ENCODE measurements around the gene CMIP.

The CMIP gene

DNA sequence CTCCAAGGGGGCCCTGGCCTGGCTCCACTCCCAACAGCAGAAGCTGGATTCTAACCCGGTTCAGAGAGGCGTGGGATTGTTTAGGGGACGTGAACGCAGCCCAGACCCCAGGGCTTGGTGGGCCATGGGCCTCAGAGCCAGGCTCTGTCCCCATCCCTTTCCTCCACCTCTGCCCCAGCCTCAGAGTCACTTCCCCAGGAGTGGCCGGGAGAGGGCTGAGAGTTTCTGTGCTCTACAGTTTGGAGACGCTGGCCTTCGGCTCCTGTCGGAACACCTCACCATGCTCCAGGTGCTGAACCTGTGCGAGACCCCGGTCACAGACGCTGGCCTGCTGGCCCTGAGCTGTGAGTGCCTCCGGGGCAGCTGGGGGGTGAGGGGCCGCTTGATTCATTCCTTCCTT is 260.7 kb downstream of the CMIP start:
- in situ Hi-C loops (cut with HindIII; ENCODE audit: low sequenced_read_pairs) = no loop called here

DNA sequence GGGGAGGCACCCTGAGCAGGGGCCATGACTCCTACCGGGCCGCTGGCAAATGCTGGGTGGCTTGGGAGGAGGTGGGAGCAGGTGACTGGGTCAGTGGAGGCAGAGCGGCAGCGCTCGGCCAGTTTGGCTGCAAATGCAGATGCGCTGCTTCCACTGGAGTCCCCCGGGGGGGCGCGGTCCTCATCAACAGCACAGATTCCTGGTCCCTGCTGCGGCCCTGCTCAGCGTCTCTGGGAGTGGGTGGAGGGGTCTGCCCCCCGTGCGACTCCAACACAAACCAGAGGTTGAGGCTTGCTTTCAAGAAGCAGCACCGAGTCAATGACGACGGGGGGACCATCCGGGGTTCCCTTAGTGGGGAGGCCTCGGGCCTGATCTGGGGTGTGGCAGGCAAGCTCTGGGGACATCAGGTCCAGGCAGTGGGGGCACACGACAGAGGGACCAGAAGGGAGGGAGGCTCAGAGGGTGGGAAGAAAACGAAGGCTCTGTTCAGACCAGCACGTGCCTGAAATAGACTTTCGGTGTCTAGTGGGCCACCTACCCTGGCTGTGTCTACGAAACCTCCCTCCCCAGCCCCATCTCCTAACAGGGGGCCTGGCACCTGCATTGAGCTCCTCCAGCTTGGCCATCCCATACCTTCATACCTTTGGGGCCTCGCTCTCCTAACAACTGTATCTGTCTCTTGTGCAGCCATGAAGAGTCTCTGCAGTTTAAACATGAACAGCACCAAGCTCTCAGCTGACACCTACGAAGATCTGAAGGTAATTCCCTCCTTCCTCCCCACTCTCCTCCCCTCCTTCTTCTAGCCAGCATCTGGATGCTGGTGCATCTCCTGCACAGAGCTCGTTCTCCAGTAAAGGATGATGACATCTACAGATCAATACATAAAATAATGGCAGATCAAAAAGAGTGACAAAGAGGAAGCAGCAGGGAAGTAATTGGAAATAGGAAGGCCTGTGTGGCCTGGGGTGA is 262.0 kb downstream of the CMIP start:
- in situ Hi-C loops (cut with HindIII; ENCODE audit: low sequenced_read_pairs) = no loop called here

DNA sequence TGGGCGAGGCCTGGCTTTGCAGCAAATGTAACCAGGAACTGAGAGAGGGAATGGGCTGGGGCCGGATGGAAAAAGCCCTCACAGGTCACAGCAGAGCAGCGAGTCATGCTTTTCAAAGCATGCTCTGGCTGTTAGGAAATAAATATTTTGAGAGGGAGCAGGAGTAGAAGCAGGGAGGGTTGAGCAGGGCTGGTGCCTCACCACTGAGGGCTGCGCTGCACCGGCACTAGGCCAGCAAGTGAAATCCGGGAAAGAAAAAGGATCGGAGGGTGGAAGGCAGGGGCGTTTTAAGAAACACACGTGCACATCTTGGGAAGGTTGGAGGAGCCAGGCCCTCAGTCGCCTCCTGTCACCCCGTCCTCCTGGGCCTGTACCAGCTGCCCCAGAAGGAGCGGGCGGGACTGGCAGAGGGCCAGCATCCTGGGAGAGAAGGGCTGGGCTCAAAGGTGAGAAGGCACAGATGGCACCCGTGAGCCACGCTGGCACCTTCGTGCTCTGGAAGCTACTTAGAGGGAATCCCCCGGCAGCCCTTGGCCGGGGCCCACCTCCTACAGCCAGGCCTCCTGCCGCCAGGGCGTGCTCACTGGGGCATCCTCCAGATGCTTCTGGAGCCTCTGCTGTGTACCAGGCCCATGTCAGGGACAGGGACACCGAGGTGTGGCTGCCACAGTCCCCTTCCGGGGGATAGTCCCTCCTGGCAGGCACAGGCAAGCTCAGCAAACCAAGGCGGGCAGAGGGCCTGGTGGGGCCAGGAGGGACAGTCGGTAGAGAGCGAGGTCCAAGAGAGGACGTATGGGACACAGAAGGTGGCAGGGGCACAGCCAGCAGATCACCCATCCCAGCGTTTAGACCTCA is 263.0 kb downstream of the CMIP start:
- in situ Hi-C loops (cut with HindIII; ENCODE audit: low sequenced_read_pairs) = no loop called here

DNA sequence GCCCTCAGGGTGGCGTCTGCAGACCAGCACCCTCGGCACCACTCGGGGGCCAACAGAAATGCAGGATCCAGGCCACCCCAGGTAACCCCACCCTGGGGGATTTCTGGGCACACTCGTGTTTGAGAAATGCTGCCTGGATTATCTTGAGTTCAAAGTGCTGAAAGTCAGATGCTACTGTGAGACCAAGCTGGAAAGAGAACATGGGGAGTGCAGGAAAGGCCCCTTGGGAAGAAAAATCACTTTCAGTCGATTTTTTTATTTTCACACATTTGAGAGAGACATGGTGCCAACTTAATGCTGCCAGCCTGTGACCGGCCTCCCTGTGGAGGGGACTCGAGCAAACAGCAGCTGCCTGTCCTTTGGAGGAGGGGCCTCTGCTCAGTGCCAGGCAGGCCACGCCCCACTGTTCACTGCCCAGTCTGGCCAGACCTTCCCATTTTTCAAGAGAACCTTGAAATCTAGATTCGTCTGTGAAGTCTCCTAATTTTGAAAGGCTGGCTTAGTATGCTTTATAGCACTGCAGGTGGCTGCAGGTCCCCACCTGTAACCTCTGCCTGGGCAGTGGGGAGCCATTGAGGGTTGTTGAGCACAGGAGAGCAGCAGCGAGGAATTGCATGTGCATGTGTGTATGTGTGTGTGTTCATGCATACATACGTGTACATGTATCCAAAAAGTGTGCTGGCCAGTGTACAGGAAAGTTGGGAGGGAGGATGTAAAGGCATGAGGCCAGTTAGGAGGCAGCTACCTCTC is 263.8 kb downstream of the CMIP start:
- in situ Hi-C loops (cut with HindIII; ENCODE audit: low sequenced_read_pairs) = no loop called here

GRCh38 chr16:81709016-81709900 is 264.6 kb downstream of the CMIP start:
- in situ Hi-C loops (cut with HindIII; ENCODE audit: low sequenced_read_pairs) = no loop called here

DNA sequence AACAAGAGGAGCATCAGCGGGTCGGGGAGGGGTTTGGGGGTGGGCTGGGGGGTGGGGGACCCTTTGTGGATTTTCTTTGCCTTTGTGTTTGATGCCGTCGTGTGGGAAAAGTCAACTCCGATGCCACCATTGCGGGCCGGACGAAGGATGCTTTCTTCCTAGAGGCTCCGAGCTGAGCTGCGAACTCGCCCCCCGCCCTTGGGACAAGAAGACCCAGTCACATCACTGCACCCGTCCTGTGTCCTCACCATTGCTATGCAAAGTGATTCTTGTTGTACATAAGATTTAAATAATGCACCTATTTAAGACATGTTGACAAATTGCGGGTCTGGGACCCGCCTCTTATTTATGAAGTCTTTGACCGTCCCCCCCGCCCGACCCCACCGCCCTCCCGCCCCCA is 265.4 kb downstream of the CMIP start:
- in situ Hi-C loops (cut with HindIII; ENCODE audit: low sequenced_read_pairs) = no loop called here

DNA sequence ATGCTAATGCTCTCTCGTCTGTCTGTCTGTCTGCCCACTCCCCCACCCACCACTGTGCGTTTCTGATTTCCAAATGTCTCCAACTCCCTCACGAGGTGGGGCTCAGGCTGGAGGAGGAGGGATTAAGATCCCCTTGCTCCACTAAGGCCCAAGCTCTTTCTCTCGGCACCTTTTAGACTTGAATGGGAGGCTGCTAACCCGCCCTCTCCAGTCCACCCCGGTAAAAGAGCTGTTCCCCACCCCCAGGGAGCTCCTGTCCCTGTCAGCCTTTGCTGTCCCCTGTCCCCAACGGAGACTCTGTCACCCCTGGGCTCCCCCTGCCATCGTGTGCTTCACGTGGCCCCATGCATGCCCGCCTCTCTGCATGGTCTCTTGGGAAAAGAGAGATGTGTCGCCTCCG is 266.0 kb downstream of the CMIP start:
- in situ Hi-C loops (cut with HindIII; ENCODE audit: low sequenced_read_pairs) = no loop called here

DNA sequence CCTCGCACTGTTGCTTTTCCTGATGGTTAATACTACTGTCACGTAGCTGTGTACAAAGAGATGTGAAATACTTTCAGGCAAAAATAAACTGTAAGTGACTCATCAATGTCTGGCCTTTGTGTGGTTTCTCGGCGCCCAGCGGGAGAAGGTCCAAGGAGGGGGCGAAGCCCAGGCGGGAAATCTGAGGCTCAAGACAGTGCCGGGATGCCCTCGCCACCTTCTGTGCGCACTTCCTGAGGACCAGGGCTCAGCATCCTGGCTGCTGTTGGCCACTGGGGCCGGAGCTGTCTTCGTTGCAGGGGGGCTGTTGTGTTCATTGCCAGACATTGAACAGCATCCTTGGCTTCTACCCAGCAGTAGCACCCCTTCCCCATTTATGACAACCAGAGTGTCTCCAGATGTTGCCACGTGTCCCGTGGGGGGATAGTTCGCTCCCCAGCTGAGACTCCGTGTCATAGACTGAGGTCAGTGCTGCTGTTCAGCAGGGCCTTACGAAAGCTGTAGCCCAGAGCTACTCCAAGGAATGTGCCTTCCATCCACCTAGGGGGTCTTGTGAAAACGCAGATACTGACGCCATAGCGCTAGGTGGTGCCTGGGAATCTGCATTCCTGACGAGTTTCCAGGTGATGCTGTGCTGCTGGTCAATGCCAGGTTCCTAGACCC is 267.2 kb downstream of the CMIP start:
- in situ Hi-C loops (cut with HindIII; ENCODE audit: low sequenced_read_pairs) = no loop called here

DNA sequence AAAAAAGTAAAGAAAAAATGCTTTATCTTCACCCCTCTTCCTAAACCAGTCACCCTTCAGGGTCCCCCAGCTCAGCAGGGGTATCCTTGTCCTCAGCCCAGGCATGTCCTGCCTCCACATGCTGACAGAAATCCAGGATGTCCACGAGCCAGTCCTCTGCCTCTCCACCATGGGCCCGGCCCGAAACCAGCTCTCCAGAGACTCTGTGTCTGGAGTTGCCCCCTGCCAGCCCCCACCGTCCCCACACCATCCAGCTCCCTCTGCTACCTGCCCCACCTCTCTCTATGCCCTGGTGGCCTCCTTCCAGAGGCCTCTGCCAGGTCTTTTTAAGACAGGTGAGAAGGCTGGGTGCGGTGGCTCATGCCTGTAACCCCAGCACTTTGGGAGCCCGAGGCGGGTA is 268.1 kb downstream of the CMIP start:
- in situ Hi-C loops (cut with HindIII; ENCODE audit: low sequenced_read_pairs) = no loop called here

DNA sequence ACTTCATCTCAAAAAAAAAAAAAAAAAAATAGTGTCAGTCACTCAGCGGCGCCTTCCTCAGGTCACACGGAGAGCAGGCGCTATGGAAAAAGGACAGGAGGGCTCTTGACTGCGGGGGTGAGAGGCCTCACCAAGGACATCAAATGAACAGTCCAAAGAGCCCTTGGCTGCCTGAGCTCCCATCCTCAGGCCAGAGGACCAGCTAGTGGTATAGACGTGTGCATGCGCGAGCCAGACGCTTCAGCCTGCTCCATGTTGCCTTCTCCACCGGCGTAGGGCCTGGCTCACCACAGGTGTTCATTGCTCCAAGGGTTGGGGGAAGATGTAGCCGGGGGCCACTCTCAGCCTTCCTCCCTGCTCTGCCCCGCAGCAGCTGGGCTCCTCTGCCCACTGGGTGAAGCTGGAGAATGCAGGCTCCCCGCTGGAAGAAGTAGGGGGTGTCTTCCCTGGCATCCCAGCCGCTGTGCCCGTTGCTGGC is 268.7 kb downstream of the CMIP start:
- in situ Hi-C loops (cut with HindIII; ENCODE audit: low sequenced_read_pairs) = no loop called here

DNA sequence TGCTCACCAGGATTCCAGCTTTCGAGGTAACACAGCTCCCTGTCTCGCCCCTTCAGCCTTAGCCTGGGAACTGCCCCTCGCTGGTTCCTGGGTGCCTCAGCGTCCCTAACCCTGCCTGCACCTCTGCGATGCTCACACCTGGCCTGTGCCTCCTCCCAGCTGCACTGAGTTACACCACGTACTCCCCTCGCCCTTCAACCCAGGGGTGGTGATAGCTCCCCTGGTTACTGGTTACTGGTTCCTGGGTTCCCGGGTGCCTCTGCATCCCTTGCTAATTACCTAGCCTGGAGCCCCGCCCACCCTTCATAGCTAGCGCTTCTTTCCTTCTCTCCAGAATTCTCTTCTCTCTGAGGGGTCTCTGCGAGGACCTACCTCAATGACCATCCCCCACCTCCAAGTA is 269.2 kb downstream of the CMIP start:
- in situ Hi-C loops (cut with HindIII; ENCODE audit: low sequenced_read_pairs) = no loop called here

DNA sequence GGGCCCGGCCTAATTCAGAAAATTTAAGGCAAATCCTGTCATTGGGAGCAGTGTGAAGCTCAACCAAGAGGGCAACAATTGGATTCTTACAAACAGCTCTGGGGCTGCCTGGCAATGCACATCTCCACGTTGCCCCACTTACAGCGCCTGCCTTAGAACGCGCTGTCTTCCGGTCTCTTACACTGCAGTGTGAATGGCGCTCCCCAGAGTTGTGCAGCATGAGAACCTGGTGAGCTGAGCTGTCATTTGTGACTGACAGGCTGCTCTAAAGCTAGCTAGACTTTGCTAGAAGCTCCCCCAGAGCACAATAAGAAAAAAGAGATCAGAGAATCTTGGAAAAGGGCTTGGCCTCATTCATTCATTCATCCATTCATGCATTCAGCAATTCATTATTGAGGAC is 270.0 kb downstream of the CMIP start:
- in situ Hi-C loops (cut with HindIII; ENCODE audit: low sequenced_read_pairs) = no loop called here

DNA sequence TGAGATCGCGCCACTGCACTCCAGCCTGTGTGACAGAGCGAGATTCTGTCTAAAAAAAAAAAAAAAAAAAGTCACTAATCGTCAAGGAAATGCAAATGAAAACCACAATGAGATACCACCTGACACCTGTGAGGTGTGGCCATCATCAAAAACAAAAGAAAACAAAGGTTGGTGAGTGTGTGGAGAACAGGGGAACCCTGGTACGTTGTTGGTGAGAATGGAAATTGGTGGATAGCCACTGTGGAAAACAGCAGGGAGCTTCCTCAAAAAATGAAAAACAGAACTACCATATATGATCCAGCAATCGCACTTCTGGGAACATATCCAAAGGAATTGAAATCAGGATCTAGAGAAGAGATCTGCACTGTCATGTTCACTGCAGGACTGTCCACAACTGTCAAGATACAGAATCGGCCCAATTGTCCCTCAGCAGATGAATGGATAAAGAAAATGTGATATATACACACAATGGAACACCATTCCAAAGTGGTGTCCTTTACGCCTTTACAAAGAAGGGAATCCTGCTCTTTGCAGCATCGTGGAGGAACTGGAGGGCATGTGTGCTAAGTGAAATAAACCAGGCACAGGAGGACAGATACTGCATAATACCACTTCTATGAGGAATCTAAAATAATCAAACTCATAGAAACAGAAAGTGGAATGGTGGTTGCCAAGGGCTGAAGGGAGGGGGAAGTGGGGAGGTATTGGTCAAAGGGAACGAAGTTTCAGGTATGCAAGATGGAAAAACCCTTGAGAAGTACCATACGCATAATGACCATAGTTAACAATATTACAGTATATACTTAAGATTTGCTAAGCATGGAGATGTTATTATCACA is 271.0 kb downstream of the CMIP start:
- in situ Hi-C loops (cut with HindIII; ENCODE audit: low sequenced_read_pairs) = no loop called here

DNA sequence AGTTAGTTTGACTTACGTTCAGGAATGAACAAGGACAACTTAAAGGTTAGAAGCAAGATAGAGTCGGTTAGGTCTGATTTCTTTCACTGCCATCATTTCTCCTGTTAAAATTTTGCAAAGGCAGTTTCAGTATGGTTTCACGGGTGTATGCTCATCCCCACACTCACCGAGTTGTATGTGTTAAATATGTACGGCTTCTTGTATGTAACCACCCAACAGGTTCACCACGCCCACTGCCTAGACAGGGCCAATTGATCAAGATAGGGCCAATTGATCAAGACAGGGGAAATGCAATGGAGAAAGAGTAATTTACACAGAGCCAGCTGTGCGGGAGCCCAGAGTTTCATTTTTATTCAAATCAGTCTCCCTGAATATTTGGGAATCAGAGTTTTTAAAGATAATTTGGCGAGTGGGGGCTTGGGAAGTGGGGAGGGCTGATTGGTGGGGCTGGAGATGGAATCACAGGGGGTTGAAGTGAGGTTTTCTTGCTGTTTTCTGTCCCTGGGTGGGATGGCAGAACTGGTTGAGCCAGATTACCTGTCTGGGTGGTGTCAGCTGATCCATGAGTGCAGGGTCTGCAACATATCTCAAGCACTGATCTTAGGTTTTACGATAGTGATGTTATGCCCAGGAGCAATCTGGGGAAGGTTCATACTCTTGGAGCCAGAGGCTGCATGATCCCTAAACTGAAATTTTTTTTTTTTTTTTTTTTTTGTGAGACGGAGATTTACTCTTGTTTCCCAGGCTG is 272.0 kb downstream of the CMIP start:
- in situ Hi-C loops (cut with HindIII; ENCODE audit: low sequenced_read_pairs) = no loop called here

- in situ Hi-C loops (cut with HindIII; ENCODE audit: low sequenced_read_pairs) = no loop called here
Observed at GRCh38 chr16:81717662-81718189, 273.1 kb downstream of the CMIP start.

DNA sequence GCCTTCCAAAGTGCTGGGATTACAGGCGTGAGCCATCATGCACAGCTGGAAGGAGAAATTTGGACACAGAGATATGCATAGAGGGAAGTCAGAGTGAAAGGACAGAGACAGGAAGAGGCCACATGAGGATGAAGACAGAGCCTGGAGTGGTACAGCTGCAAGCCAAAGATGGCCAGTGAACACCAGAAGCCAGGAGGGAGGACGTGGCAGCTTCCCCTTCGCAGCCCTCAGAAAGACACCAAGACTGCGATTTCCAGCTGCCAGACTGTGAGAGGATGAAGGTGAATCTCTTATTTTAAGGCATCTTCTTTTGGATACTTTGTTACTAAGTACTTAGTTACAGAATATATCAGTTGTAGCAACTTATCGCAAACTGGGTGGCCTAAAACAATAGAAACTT is 274.0 kb downstream of the CMIP start:
- in situ Hi-C loops (cut with HindIII; ENCODE audit: low sequenced_read_pairs) = no loop called here

- in situ Hi-C loops (cut with HindIII; ENCODE audit: low sequenced_read_pairs) = no loop called here
Observed at GRCh38 chr16:81719993-81720392, 275.4 kb downstream of the CMIP start.
